PC-3 (cell line): ENCODE measurements around the gene ANP32D.
"Not testable (repeated sequence)": the region's sequence is repeated elsewhere in the genome, so short reads cannot be mapped to it uniquely, and the experiment has no call there.

Experiments used
- CTCF ChIP-seq: fragments of 300-600 bp; sonication (generic); conservative IDR thresholded peaks from 2 replicates; pipeline ENCODE4 v1.5.1; 2017; ENCODE audit warnings: antibody characterized with exemption, low read depth, mild to moderate bottlenecking, low read length
- EZH2 ChIP-seq: fragments of 300-600 bp; sonication (generic); IDR thresholded peaks from one replicate; pipeline ENCODE4 v1.6.1; 2017; ENCODE audit warnings: antibody characterized with exemption, mild to moderate bottlenecking, low read length; ENCODE audit not compliant: unreplicated experiment

- not testable (repeated sequence) for TF ChIP-seq CTCF, EZH2
These were observed 27.9 kb downstream of the ANP32D start for GRCh38 chr12:48500281-48500680.
